Skin of body (tissue), 2 donors: ENCODE measurements around the gene DPP10. TPM values are rescaled to one million over a fixed set of nuclear protein-coding genes. Genes with fewer than 3 reads are reported as not detected.
"Not testable (repeated sequence)": the region's sequence is repeated elsewhere in the genome, so short reads cannot be mapped to it uniquely, and the experiment has no call there.

Experiments used
- DNase-seq: peaks from one replicate; lab custom pipeline; 2025; lab: John Stamatoyannopoulos, UW
- total RNA-seq: library from RNA; depleted of rRNA; stranded (reverse); fragments of >200 nt; gene quantifications from one replicate; pipeline ENCODE4 v1.2.3, GENCODE V29; 2014

DPP10 gene
- total RNA-seq, 1 donor from 2014 or later = 1.1 TPM

- DNase-seq = no peak
These were observed 947.6 kb downstream of the DPP10 start for GRCh38 chr2:115389898-115390565.

DNA sequence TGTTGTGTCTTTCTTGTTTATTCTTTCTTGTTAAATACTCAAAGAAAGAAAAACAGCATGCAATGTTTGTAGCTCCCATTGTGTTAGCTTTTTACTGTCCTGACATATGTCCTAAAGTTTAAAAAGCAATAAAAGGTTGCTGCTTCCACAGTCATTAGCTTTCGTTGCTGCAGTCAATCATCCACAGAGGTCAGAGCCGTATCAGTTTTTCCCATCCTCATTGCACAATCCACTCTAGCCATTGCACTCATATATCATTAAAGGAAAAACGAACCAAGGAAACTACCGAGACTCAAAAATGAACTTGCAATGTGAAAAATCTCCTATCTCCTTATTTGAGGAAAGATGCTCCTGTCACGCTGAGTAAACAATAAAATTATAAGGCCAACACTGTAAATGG, 954.1 kb downstream of the DPP10 start:
- DNase-seq = no peak

- DNase-seq = no peak
These were observed 958.5 kb downstream of the DPP10 start for GRCh38 chr2:115400940-115401339.

- no peak for DNase-seq
These were observed 970.1 kb downstream of the DPP10 start for GRCh38 chr2:115412501-115412900.

DNA sequence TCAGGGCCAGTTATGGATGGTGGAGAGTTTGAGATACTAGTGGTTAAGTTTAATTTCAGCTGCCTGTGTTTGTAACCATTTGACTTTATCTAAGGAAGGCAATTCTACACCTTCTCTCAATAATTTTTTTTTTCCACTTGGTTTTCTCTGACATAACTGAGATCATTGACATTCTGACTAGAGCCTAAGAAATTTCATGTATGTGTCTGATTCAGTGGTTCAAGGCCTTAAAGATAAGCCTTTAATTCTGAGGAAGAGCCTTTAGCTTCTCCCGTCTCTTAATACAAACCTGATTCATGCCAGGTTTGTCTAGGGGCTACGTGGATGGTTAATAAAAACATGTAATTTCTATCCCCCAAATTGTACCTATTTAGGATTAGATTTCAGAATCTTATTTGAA, 971.4 kb downstream of the DPP10 start:
- no peak for DNase-seq

- DNase-seq = no peak
These were observed 972.0 kb downstream of the DPP10 start for GRCh38 chr2:115414466-115414865.

- DNase-seq = no peak
These were observed 979.7 kb downstream of the DPP10 start for GRCh38 chr2:115422004-115422634.

DNA sequence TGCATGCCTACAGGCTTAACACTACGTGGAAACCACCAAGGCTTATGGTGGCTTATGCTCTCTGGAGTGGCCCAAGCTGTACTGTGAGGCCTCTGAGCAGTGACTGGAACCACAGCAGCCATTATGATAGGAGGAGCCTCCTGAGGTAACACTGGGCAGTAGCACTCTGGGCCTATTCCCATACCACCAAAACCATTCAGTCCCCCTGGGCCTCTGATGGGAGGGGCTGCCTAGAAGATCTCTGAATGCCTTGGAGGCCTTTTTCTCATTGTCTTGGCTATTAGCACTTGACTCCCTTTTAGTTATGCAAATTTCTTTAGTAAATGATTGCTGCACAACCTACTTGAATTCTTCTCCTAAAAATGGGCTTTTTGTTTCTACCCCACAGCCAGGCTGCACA, 985.0 kb downstream of the DPP10 start:
- no peak for DNase-seq

DNA sequence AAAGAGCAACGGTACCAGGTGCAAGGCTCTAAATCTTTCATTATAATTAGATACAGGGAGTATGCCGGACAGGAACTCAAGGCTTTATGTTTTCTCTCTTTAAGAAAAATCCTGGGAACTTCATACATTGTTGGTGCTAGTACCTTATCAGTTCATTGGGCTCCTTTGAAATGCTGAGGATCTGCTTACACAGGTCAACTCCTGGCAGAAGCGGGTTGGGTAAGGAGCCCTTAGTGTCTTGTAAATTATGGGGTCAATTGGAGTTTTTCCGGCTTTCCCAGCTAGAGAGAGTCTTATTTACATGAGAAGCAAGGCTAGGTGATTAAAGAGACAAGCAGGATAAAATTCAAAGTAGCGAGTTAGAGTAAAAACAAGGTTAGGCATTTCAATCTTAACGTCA, 998.3 kb downstream of the DPP10 start:
- DNase-seq = not testable (repeated sequence)

DNA sequence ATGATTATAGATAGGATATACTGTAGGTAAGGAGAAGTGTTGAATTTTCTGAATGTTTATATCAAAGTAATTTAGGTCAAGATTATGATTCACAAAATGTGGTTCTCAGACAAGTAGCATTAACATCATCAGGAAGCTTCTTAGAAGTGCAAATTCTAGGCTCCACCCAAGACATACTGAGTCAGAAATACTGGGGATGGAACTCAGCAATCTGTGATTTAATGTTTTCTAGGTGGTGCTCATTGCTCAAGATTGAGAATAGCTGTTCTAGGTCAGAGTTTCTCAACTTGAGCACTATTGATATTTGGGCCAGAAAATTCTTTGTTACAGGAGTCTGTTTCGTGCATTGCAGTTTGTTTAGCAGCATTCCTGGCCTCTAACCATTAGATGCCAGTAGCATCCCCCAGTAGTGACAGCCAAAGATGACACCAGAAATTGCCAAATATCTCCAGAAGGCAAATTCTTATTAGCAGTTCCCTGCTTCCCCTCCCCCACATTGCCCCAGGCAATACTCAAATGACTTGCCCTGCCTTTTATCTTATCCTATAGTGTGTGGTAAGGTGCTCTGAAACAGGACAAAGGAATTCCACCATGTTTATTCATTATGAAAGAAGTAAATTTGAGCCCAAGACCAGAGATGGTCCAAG, 1001.2 kb downstream of the DPP10 start:
- no peak for DNase-seq

GRCh38 chr2:115460008-115460407, 1017.6 kb downstream of the DPP10 start:
- no peak for DNase-seq

DNA sequence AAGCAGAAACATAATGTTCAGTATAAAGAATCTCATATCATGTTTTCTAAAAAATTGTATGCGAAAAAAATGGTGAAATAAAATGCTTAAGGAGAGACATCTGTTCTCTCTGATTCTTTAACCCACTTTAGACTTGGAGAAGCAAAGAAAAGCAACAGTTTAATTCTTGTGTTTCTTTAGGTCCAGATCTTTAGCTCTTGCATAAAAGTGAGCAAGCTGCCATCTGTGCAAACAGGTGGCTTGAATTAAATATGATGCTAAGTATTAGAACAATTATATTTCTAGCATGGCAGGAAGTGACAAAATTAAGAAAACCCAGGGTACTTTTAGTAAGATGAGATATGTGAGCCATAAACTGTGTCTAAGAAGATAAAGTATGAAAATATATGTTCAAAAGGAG, 1038.3 kb downstream of the DPP10 start:
- no peak for DNase-seq

GRCh38 chr2:115481842-115482241, 1039.4 kb downstream of the DPP10 start:
- DNase-seq = no peak

GRCh38 chr2:115483666-115484065, 1041.2 kb downstream of the DPP10 start:
- no peak for DNase-seq

- no peak for DNase-seq
These were observed 1042.0 kb downstream of the DPP10 start for GRCh38 chr2:115484486-115484885.

DNA sequence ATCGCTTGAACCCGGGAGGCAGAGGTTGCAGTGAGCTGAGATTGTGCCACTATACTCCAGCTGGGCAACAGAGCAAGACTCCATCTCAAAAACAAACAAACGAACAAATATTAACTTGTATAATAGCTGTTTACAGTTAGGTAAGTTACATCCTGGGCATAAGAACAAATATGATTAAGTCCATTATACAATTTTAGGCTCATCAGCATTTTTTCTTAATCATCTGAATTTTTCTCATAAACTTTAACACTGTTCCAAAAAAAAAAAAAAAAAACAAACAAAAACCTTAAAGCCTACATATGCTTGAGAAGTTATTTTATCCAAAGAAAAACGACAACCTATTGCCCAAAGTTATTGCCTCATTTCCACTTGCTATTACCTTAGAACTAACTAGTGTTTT, 1042.5 kb downstream of the DPP10 start:
- DNase-seq = no peak

GRCh38 chr2:115491186-115491793, 1048.8 kb downstream of the DPP10 start:
- no peak for DNase-seq

GRCh38 chr2:115505331-115505730, 1062.9 kb downstream of the DPP10 start:
- no peak for DNase-seq

DNA sequence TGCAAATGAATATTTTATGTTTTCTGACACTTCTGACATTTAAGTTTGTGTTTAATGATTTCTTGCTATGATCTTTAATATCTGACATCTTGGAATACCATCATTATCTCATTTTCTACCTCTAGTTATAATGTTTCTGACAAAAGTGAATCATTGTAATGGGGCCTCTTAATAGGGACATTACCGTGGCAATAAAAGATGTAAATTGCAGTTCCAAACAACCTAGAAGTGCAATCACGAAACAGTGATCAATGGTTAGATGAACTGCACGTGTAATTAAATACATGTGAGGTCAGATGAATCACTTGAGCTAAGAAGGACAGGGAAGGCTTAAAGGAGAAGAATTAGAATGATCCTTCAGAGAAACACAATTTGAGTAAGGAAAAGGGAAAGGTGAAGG, 1078.3 kb downstream of the DPP10 start:
- no peak for DNase-seq

- DNase-seq = no peak
These were observed 1082.0 kb downstream of the DPP10 start for GRCh38 chr2:115524452-115524851.

DNA sequence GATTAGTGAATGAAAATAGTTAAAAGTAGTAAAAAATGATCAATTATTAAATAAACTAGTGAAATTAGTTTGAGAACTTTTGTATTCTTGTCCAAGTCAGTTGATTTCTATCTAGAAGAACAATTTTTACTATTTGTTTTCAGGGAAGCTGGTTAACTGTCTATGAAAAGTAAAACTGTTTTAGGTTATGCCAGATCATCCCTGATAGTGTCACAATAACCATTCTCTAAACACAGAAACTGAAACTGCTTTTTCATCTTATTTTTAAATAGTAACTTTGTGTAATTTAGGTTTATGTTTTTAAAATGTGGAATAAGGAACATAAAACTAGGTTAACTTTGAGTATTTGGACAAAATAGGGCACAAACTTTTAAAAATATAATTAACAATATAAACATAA, 1087.2 kb downstream of the DPP10 start:
- DNase-seq = no peak

DNA sequence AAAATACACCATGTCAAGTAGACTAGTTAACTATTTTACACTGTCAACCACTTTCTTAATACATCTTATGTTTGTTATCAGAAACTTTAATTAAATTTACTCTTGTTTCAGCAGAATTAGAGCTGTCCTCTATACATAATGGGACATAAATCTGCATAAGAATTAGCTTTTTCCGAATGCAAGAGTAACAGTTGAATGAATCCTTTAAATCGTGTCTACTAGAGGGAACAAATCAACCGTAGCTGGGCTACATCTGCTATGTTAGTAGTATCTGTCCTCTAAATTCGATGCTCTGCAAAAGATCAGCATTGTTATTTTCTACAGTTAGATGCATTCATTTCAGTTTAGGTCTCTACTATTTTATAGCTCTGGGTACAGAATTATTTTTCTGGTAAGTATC, 1090.6 kb downstream of the DPP10 start:
- no peak for DNase-seq

GRCh38 chr2:115541814-115542213, 1099.4 kb downstream of the DPP10 start:
- DNase-seq = no peak
